Measurements from ENCODE around the gene KEL.

Gene KEL

DNA sequence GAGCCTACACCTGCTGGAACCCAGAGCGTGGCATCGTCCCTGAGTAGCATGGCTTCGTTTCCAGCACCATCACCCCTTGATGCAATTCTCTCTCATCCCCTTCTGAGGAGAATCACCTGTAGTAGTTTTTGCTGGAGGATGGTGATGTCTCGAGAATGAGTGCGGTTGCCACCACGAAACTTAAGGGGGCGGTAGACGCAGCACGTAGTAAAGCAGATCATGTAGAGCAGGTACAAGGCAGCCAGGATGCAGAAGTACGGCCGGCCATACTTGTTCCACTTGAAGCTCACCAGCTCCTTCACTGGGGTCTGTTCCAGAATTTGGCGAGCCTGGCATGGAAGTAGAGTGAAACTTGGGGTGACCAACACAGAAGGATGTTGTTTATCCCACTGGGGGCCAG, 36.8 kb downstream of the KEL start:
- in situ Hi-C loops (cut with HindIII; ENCODE audit: low sequenced_read_pairs) = no loop called here
- no peak for DNase-seq (ENCODE audit: low read depth, low spot score)
- no peak overlapping the region for H3K4me3 ChIP-seq (ENCODE audit: low read depth, low read length)
- TF ChIP-seq, protein P1, sequence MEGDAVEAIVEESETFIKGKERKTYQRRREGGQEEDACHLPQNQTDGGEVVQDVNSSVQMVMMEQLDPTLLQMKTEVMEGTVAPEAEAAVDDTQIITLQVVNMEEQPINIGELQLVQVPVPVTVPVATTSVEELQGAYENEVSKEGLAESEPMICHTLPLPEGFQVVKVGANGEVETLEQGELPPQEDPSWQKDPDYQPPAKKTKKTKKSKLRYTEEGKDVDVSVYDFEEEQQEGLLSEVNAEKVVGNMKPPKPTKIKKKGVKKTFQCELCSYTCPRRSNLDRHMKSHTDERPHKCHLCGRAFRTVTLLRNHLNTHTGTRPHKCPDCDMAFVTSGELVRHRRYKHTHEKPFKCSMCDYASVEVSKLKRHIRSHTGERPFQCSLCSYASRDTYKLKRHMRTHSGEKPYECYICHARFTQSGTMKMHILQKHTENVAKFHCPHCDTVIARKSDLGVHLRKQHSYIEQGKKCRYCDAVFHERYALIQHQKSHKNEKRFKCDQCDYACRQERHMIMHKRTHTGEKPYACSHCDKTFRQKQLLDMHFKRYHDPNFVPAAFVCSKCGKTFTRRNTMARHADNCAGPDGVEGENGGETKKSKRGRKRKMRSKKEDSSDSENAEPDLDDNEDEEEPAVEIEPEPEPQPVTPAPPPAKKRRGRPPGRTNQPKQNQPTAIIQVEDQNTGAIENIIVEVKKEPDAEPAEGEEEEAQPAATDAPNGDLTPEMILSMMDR (IDR thresholded peaks at IDR 0.05; ENCODE audit: low read depth, low read length) = no peak

- no peak for DNase-seq (ENCODE audit: low read depth, low spot score)
- in situ Hi-C loops (cut with HindIII; ENCODE audit: low sequenced_read_pairs) = no loop called here
- TF ChIP-seq, protein P1 (IDR thresholded peaks at IDR 0.05; ENCODE audit: low read depth, low read length) = no peak
- no peak overlapping the region for H3K4me3 ChIP-seq (ENCODE audit: low read depth, low read length)
Measured at GRCh38 chr7:142923391-142923790, 38.8 kb downstream of the KEL start.

GRCh38 chr7:142919656-142920055, 42.5 kb downstream of the KEL start:
- no peak overlapping the region for H3K4me3 ChIP-seq (ENCODE audit: low read depth, low read length)
- in situ Hi-C loops (cut with HindIII; ENCODE audit: low sequenced_read_pairs) = no loop called here
- no peak for DNase-seq (ENCODE audit: low read depth, low spot score)
- TF ChIP-seq, protein P1 (IDR thresholded peaks at IDR 0.05; ENCODE audit: low read depth, low read length) = no peak

- DNase-seq (ENCODE audit: low read depth, low spot score) = no peak
- TF ChIP-seq, protein P1 (IDR thresholded peaks at IDR 0.05; ENCODE audit: low read depth, low read length) = no peak
- in situ Hi-C loops (cut with HindIII; ENCODE audit: low sequenced_read_pairs) = no loop called here
- H3K4me3 ChIP-seq (ENCODE audit: low read depth, low read length) = no peak overlapping the region
Measured at GRCh38 chr7:142918901-142919300, 43.3 kb downstream of the KEL start.

- no peak overlapping the region for H3K4me3 ChIP-seq (ENCODE audit: low read depth, low read length)
- in situ Hi-C loops (cut with HindIII; ENCODE audit: low sequenced_read_pairs) = no loop called here
- TF ChIP-seq, protein P1 (IDR thresholded peaks at IDR 0.05; ENCODE audit: low read depth, low read length) = no peak
Measured at GRCh38 chr7:142917447-142917846, 44.7 kb downstream of the KEL start.

DNA sequence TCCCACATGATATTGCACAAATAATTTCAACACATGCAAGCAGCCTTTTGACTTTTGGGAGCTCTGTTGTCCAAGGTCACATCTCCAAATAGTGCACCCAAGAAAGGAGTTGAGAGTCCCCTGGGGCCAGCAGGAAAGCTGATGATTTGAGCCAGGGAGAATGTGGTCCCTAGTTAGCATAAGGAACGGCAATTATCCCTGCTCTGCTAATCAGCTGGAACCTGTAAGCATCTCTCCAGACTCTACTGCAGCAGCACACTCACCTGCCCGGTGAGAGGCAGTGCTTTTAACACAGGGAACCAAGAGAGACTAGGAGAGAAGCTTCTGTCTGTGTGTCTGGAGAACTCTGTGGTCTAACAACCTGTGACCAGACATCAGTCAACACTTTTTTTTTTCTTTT, 45.7 kb downstream of the KEL start:
- TF ChIP-seq, protein P1 (IDR thresholded peaks at IDR 0.05; ENCODE audit: low read depth, low read length) = no peak
- in situ Hi-C loops (cut with HindIII; ENCODE audit: low sequenced_read_pairs) = no loop called here
- no peak for DNase-seq (ENCODE audit: low read depth, low spot score)
- no peak overlapping the region for H3K4me3 ChIP-seq (ENCODE audit: low read depth, low read length)

More at GRCh38 chr7:142917447-142917846, 44.7 kb downstream of the KEL start:
- DNase-seq (ENCODE audit: low read depth, low spot score) = no peak

GRCh38 chr7:142915315-142915714, 46.8 kb downstream of the KEL start:
- no peak overlapping the region for H3K4me3 ChIP-seq (ENCODE audit: low read depth, low read length)
- TF ChIP-seq, protein P1 (IDR thresholded peaks at IDR 0.05; ENCODE audit: low read depth, low read length) = no peak
- DNase-seq (ENCODE audit: low read depth, low spot score) = no peak
- in situ Hi-C loops (cut with HindIII; ENCODE audit: low sequenced_read_pairs) = no loop called here
